ENCODE measurements around the gene AFG3L2.
"Not testable (repeated sequence)": the region's sequence is repeated elsewhere in the genome, so short reads cannot be mapped to it uniquely, and the experiment has no call there.

AFG3L2 gene

DNA sequence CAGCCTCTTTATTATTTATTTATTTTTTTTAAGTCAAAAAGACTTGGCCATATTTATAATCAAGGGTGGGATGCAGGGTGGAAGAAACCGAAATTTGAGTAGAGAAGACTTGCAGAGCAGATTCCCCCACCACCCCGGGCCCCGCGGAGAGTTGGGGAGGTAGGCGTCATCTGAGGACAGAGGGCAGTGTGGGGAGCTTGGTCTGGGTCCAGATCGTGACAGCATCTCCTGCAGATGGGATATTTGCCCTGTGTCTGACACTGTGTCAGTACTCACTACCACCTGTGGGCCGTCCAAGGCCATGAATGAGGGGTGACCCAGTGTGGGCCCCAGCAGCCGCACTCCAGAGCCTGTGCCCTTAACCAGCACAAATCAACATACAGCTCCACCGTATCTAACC, 20.2 kb upstream of the AFG3L2 start:
- no peak for DNase-seq (ENCODE audit: low spot score)

- DNase-seq (ENCODE audit: low spot score): no peak
Observed at GRCh38 chr18:12394428-12394827, 17.4 kb upstream of the AFG3L2 start.

DNA sequence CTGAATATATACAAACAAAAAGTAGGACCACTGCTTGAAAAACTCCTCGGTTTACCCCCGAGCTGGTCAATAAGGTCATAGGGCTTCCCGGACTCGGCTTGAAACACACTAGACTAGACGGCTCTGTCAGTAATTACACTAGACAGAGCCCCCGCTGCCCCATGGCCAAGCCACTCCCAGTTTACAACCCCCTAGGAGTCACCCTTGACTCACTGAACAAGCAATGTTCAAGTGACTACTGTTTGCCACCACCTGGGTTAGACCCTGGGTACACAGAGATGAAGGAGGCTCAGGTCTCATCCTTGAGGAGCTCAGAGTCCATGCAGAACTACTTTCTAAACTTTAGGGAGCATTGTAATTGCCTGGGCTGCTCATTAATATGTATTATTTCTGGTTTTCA, 17.0 kb upstream of the AFG3L2 start:
- DNase-seq (ENCODE audit: low spot score): no peak

DNA sequence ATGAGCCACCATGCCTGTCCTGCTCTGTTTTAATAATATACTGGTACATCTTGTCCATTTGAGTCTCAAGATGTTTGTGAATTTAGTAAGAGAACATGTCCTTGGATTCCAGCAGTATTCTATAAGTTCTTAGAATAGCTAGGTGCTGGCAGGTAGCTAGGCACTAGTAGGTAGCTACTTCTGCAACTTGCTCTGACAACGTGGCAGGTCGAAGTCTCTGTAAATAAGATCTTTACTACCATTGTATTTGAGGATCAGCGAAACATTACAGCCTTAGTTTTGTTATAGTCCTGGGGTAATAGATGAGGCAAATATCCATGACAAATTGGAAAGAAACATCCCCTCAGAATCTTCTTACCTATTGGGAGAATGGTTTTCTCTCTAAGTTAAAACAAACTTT, 16.5 kb upstream of the AFG3L2 start:
- no peak for DNase-seq (ENCODE audit: low spot score)

- DNase-seq (ENCODE audit: low spot score): peak; percentile 80
Observed at GRCh38 chr18:12391487-12392165, 14.6 kb upstream of the AFG3L2 start.

DNA sequence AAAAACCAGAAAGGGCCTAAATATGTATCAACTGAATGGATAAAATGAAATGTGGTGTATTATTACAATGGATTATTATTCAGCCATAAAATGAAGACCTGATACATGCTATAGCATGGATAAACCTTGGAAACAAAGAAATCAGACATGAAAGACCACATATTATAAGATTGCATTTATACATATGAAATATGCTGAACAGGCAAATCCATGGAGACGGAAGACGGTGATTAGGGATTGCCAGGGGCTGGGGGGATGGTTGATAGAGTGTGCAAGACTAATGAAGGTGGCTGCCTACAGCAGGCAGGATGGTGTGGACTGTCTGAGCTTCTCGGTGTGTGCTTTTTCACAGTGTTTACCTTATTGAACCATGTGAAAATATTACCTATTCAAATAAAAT, 11.4 kb upstream of the AFG3L2 start:
- DNase-seq (ENCODE audit: low spot score): no peak

- no peak for DNase-seq (ENCODE audit: low spot score)
Observed at GRCh38 chr18:12384261-12384660, 7.2 kb upstream of the AFG3L2 start.

- not testable (repeated sequence) for DNase-seq (ENCODE audit: low spot score)
Observed at GRCh38 chr18:12383759-12384158, 6.7 kb upstream of the AFG3L2 start.

- DNase-seq (ENCODE audit: low spot score): not testable (repeated sequence)
Observed at GRCh38 chr18:12382221-12382814, 5.3 kb upstream of the AFG3L2 start.

DNA sequence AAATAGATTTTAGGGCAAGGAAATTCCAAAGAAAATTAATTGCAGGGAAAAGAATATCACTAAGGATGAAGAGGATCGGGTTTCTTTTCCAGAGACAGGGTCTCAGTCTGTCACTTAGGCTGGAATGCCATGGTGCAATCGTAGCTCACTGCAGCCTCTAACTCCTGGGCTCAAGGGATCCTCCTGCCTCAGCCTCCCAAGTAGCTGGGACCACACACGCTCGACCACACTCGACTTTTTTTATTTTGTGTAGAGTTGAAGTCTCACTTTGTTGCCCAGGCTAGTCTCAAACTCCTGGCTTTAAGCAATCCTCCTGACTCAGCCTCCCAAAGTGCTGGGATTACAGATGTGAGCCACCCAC, 1.2 kb upstream of the AFG3L2 start:
- DNase-seq (ENCODE audit: low spot score): not testable (repeated sequence)

DNA sequence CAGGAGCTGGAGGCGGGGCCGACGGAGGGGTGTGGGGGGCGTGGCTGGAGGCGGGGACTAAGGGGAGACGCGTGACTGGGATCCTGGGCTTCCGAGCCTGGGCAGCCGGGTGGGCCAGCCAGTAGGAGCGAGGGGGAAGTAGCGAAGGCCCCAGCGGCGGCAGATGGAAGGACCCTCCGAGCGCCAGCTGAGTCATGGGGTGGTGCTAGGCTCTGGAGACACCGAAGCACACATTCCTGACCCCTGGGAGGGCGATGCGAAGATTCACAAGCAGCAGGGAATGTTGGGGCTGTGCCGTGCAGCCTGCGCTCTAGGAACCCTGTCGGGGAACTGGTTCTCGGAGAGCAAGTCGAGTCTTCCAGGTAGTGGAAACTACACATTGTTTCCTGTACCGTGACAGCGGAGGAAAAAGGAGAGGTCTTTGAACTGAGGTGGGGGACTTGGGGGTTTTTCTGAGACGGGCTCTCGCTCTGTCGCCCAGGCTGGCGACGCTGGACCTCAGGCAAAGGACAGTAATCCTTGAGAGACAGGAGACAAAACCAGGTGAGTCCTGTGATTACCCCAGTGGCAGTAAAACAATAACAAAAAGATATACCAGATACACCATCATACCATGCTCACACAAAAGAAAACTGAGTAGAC, 650 bp upstream of the AFG3L2 start:
- DNase-seq (ENCODE audit: low spot score): peak; percentile 94

DNA sequence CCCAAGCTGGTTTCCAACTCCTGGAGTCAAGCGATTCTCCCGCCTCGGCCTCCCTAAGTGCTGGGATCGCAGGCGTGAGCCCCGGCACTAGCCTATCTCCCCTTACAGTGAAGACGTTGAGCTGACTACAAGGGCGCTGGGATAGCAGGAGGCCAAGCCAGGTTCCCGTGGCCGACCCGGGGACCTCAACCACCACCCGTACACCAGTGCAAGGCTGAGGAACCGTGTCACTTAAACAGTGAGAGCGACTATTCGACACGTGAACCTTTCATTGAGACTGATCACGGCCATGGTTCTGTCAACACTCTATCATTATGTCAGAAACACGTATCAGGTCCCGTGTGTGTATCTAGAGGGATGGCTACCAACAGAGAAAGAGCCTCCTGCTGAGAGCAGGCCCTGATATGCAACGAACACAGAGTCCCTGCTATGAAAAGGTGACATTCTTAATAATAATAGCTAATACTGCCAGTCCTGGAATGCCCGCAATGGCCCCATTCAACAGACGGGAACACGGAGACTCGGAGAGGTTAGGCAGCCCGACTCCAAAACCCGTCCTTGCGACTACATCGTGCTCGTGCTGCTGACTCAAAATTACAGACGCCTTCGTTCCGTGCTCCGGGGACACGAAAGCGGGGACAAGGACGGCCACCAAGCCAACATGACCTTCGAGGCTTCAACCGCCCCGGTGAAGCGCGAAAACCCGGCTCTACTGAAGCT, 833 bp downstream of the AFG3L2 start:
- DNase-seq (ENCODE audit: low spot score): no peak

DNA sequence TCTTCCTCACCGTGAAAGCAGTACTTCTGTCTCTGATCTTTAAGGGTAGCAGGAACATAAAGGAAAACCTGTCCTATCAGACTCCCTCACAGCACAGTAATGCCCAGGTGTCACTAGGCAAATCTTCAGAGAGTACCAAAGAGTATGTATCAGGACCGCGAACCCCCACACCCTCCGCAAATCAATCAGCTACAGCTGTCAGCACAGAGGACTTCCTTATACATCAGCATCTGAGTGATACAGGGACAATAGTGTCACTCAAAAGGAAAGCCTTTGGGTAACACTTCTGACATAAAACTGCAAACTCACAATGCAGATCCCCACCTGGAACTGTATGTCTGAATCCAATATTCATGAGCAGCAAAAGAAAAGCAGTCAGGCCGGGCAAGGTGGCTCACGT, 2.6 kb downstream of the AFG3L2 start:
- no peak for DNase-seq (ENCODE audit: low spot score)

GRCh38 chr18:12373771-12374116, 3.3 kb downstream of the AFG3L2 start:
- no peak for DNase-seq (ENCODE audit: low spot score)

DNA sequence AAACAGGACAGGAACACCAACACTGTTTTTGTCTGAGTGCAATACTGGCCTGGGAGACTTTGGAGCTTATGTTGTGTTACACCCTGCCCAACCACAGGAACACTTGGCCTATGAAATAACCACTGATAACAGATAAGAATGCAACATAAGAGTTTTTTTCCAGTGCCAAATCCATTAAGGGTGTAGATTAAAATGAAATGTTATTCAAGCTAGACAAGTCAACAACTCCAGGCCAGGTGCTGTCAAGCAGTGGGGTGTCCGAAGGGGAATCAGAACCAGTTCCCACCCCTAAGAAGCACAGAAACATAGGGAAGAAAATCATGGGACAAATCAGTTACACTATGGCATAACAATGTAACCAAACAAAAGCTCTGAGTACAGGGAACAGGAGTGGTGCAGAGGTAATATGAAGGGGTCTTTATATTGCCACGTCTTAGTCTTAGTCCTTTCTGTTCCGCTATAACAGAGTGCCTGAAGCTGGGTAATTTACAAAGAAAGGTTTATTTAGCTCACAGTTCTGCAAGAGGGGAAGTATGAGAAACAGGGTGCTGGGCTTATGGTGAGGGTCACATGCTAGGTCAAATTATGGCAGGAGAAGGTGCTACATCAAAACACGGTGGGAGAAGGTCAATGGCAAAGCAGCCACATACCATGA, 3.8 kb downstream of the AFG3L2 start:
- DNase-seq (ENCODE audit: low spot score): no peak

GRCh38 chr18:12372406-12372805, 4.6 kb downstream of the AFG3L2 start:
- DNase-seq (ENCODE audit: low spot score): no peak

DNA sequence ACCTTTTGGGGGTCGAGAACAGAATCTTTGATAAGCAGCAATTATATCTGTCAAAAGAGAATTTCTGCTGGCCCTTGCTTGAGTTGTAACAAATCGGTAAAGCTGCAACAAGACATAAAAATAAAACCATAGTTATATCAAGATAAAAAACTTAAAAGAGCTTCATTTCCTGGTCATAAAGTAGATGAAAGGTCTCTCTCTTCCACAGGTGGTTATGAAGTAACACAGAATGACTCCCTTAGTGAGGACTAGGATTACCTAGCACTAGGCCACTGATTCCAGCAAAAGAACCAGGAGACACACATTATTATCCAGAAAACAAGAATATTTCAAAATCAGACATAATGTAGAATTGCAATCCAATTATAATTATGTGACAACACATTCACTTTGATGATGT, 5.4 kb downstream of the AFG3L2 start:
- no peak for DNase-seq (ENCODE audit: low spot score)

- DNase-seq (ENCODE audit: low spot score): no peak
Observed at GRCh38 chr18:12369211-12369610, 7.8 kb downstream of the AFG3L2 start.

- DNase-seq (ENCODE audit: low spot score): no peak
Observed at GRCh38 chr18:12366784-12367183, 10.2 kb downstream of the AFG3L2 start.

GRCh38 chr18:12366379-12366778, 10.6 kb downstream of the AFG3L2 start:
- no peak for DNase-seq (ENCODE audit: low spot score)

GRCh38 chr18:12362473-12363174, 14.4 kb downstream of the AFG3L2 start:
- DNase-seq (ENCODE audit: low spot score): no peak

- no peak for DNase-seq (ENCODE audit: low spot score)
Observed at GRCh38 chr18:12361770-12362378, 15.2 kb downstream of the AFG3L2 start.

All from kidney capillary endothelial cell (primary cell).